HG03175 (cell line): ENCODE measurements around the gene SELPLG.
"Not testable (repeated sequence)": the region's sequence is repeated elsewhere in the genome, so short reads cannot be mapped to it uniquely, and the experiment has no call there.

Source experiments
- ATAC-seq: cut with Tn5 transposase; IDR thresholded peaks from one replicate; pipeline ENCODE4 v1.9.1; 2021; ENCODE audit warnings: mild to moderate bottlenecking, moderate library complexity; ENCODE audit not compliant: unreplicated experiment

SELPLG gene

GRCh38 chr12:108620236-108620879 lies 13.3 kb downstream of the SELPLG start:
- no peak for ATAC-seq

GRCh38 chr12:108619369-108620160 lies 14.1 kb downstream of the SELPLG start:
- ATAC-seq, result no peak

GRCh38 chr12:108618953-108619274 lies 14.8 kb downstream of the SELPLG start:
- ATAC-seq, result not testable (repeated sequence)

GRCh38 chr12:108618079-108618952 lies 15.4 kb downstream of the SELPLG start:
- ATAC-seq, result peak; percentile 61

GRCh38 chr12:108616941-108617858 lies 16.5 kb downstream of the SELPLG start:
- peak; percentile 64 for ATAC-seq

- no peak for ATAC-seq
These were observed 17.3 kb downstream of the SELPLG start for GRCh38 chr12:108616359-108616758.

GRCh38 chr12:108615918-108616317 lies 17.8 kb downstream of the SELPLG start:
- ATAC-seq, result no peak

- ATAC-seq, result no peak
These were observed 19.1 kb downstream of the SELPLG start for GRCh38 chr12:108614639-108615038.

GRCh38 chr12:108614041-108614440 lies 19.7 kb downstream of the SELPLG start:
- no peak for ATAC-seq

- no peak for ATAC-seq
These were observed 20.1 kb downstream of the SELPLG start for GRCh38 chr12:108613548-108613947.

GRCh38 chr12:108612788-108613282 lies 20.9 kb downstream of the SELPLG start:
- ATAC-seq, result no peak

- no peak for ATAC-seq
These were observed 21.7 kb downstream of the SELPLG start for GRCh38 chr12:108611884-108612415.

- ATAC-seq, result no peak
These were observed 22.7 kb downstream of the SELPLG start for GRCh38 chr12:108610856-108611605.

- no peak for ATAC-seq
These were observed 23.3 kb downstream of the SELPLG start for GRCh38 chr12:108610336-108610815.

- ATAC-seq, result no peak
These were observed 24.0 kb downstream of the SELPLG start for GRCh38 chr12:108609537-108610335.

- no peak for ATAC-seq
These were observed 25.1 kb downstream of the SELPLG start for GRCh38 chr12:108608616-108609015.

- no peak for ATAC-seq
These were observed 25.6 kb downstream of the SELPLG start for GRCh38 chr12:108607981-108608600.

- ATAC-seq, result no peak
These were observed 27.2 kb downstream of the SELPLG start for GRCh38 chr12:108606492-108606891.
